ENCODE data around the gene ALK. TPM values are rescaled to one million over a fixed set of nuclear protein-coding genes. Genes with fewer than 3 reads are reported as not detected.

The ALK gene
- polyA plus RNA-seq, 3 donors = not detected

- peaks cover 8 to 9% of the 10 kb centered on the region in 2 donors for H3K4me1 ChIP-seq (ENCODE audit: control insufficient read depth in 1 of 2, insufficient read depth in 2 of 2, low read length in 2 of 2)
- Mint-ChIP-seq H3K4me1 (peaks cover 13% of the 10 kb centered on the region), H3K9me3 (no peaks in the 10 kb centered on the region), H3K4me3 (no peak overlapping the region), H3K27ac (no peak overlapping the region), H3K36me3 (peaks cover 0 to 4% of the 10 kb centered on the region in 2 donors), H3K27me3 (ENCODE audit: low read depth in 3 of 3) (peaks cover 0 to 1% (median 0%) of the 10 kb centered on the region in 3 donors)
- intact Hi-C loops (cut with micrococcal nuclease) = loop anchor here (2.0 to 5.0 kb wide), 3 partner anchors 238 to 380 kb away; no protein-coding TSS in a partner anchor
- 34% methylated on average over 9 of the region's 14 CpGs for WGBS (ENCODE audit: insufficient coverage)
- H3K9ac ChIP-seq (ENCODE audit: insufficient read depth, low read length, poor library complexity, severe bottlenecking) = no peak overlapping the region
- H3K9me3 ChIP-seq (replicated peaks in 1 of 2; ENCODE audit: control insufficient read depth in 1 of 2, insufficient read depth in 1 of 2, low read length in 2 of 2) = no peaks in the 10 kb centered on the region
- H3K36me3 ChIP-seq (replicated peaks in 1 of 2; ENCODE audit: control insufficient read depth in 1 of 2, insufficient read depth in 2 of 2, low read length in 2 of 2) = no peaks in the 10 kb centered on the region
- no peak overlapping the region for H3K4me2 ChIP-seq (replicated peaks; ENCODE audit: extremely low read depth, low read length, poor library complexity, severe bottlenecking)
- H3K27me3 ChIP-seq (ENCODE audit: control insufficient read depth in 2 of 2, insufficient read depth in 2 of 2, low read length in 2 of 2) = no peaks in the 10 kb centered on the region
- no peak overlapping the region for H3K27ac ChIP-seq (ENCODE audit: low read depth in 1 of 2, low read length in 2 of 2)
- TF ChIP-seq CTCF (IDR thresholded peaks at IDR 0.05) = peak; percentile 88
- no peaks in the 10 kb centered on the region for H3K79me2 ChIP-seq (ENCODE audit: insufficient read depth, low read length)
- peak; percentile 49 to 61 (median 55) for DNase-seq
- H4K20me1 ChIP-seq (ENCODE audit: insufficient read depth, low read length) = no peaks in the 10 kb centered on the region
- H2AFZ ChIP-seq (ENCODE audit: insufficient read depth, low read depth, low read length, poor library complexity, severe bottlenecking) = no peak overlapping the region
- H3K4me3 ChIP-seq (replicated peaks in 1 of 3; ENCODE audit: low read depth in 2 of 3, low read length in 3 of 3) = no peak overlapping the region
These were observed 724.3 kb downstream of the ALK start for GRCh38 chr2:29196792-29197788.

DNA sequence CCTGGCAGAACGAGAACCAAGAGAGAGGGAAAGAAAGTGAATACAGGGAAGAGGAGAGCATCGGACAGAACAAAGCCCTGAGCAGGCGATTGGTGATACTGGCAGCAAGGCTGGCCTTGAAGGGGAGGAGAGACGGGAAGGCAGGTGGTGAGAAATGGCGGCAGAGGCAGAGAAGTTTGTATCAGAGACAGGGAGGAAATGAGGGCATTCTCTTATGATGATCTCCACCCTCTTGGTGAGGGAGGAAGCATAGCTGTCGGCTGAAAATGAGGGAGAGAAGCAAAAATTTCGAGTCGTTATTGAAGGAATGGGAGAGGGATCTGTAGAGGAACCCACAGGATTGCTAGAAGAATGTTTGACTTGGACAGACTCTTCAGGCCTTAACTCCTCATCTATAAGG is 725.6 kb downstream of the ALK start:
- H3K9me3 Mint-ChIP-seq = no peaks in the 10 kb centered on the region
- H3K4me2 ChIP-seq (replicated peaks; ENCODE audit: extremely low read depth, low read length, poor library complexity, severe bottlenecking) = no peak overlapping the region
- no peak overlapping the region for H3K4me3 Mint-ChIP-seq
- WGBS (ENCODE audit: insufficient coverage) = 89% methylated on average over 5 of the region's 8 CpGs
- H3K4me1 ChIP-seq (ENCODE audit: control insufficient read depth in 1 of 2, insufficient read depth in 2 of 2, low read length in 2 of 2) = peaks cover 8 to 9% of the 10 kb centered on the region in 2 donors
- peaks cover 0 to 4% of the 10 kb centered on the region in 2 donors for H3K36me3 Mint-ChIP-seq
- H3K79me2 ChIP-seq (ENCODE audit: insufficient read depth, low read length) = no peaks in the 10 kb centered on the region
- no peak overlapping the region for H3K4me3 ChIP-seq (replicated peaks in 1 of 3; ENCODE audit: low read depth in 2 of 3, low read length in 3 of 3)
- H3K9ac ChIP-seq (ENCODE audit: insufficient read depth, low read length, poor library complexity, severe bottlenecking) = no peak overlapping the region
- DNase-seq = no peak
- H3K9me3 ChIP-seq (replicated peaks in 1 of 2; ENCODE audit: control insufficient read depth in 1 of 2, insufficient read depth in 1 of 2, low read length in 2 of 2) = no peaks in the 10 kb centered on the region
- no peak for TF ChIP-seq CTCF (IDR thresholded peaks at IDR 0.05)
- peaks cover 13% of the 10 kb centered on the region for H3K4me1 Mint-ChIP-seq
- no peaks in the 10 kb centered on the region for H4K20me1 ChIP-seq (ENCODE audit: insufficient read depth, low read length)
- H3K27me3 ChIP-seq (ENCODE audit: control insufficient read depth in 2 of 2, insufficient read depth in 2 of 2, low read length in 2 of 2) = no peaks in the 10 kb centered on the region
- no peaks in the 10 kb centered on the region for H3K36me3 ChIP-seq (replicated peaks in 1 of 2; ENCODE audit: control insufficient read depth in 1 of 2, insufficient read depth in 2 of 2, low read length in 2 of 2)
- intact Hi-C loops (cut with micrococcal nuclease) = loop anchor here (2.0 to 5.0 kb wide), 3 partner anchors 237 to 378 kb away; no protein-coding TSS in a partner anchor
- H3K27me3 Mint-ChIP-seq (ENCODE audit: low read depth in 3 of 3) = peaks cover 0 to 1% (median 0%) of the 10 kb centered on the region in 3 donors
- H3K27ac Mint-ChIP-seq = no peak overlapping the region
- no peak overlapping the region for H2AFZ ChIP-seq (ENCODE audit: insufficient read depth, low read depth, low read length, poor library complexity, severe bottlenecking)
- H3K27ac ChIP-seq (ENCODE audit: low read depth in 1 of 2, low read length in 2 of 2) = no peak overlapping the region

All from CD14-positive monocyte (primary cell).